CD4-positive, alpha-beta T cell (primary cell): Measurements from ENCODE around the gene NKAIN2. TPM values are rescaled to one million over a fixed set of nuclear protein-coding genes. Genes with fewer than 3 reads are reported as not detected.

Experiments
- ATAC-seq: fragments of 200-7000 bp; cut with Tn5 transposase; one replicate; pipeline ENCODE4 v1.10.0; 2022; ENCODE audit warnings: mild to moderate bottlenecking; ENCODE audit not compliant: poor library complexity
- CTCF ChIA-PET: fragments of 350-600 bp; sonication (Branson Sonifier 250); formaldehyde crosslinking; loops from one replicate; lab custom pipeline; 2021; ENCODE audit warnings: antibody characterized with exemption, inconsistent platforms; lab: Charles Lee
- POLR2A ChIA-PET: fragments of 350-600 bp; sonication (Branson Sonifier 250); formaldehyde crosslinking; loops from one replicate; lab custom pipeline; 2021; ENCODE audit warnings: antibody characterized with exemption, inconsistent platforms; lab: Charles Lee
- DNase-seq, 14 experiments: peaks; one replicate each; pipeline ENCODE4 v3.0.0-alpha.2; 2013 to 2020; ENCODE audit warnings: mixed read lengths in 2 of 14
- H3K27ac ChIP-seq, 2 donors: one replicate each; pipeline versions ENCODE4 v1.5.1 to v1.7.0; 2013; ENCODE audit warnings: low read length in 2 of 2, low read depth in 1 of 2, mild to moderate bottlenecking in 1 of 2
- H3K27me3 ChIP-seq, 2 experiments: 1 replicate in 1 of 2; 2 replicates in 1 of 2; pipeline versions ENCODE4 v1.6.1 to v1.7.0; 2013; ENCODE audit warnings: low read length in 2 of 2, control low read depth in 1 of 2, mild to moderate bottlenecking in 1 of 2, moderate library complexity in 1 of 2; ENCODE audit not compliant: insufficient read depth in 2 of 2, control insufficient read depth in 1 of 2
- H3K36me3 ChIP-seq: one replicate; pipeline ENCODE4 v1.6.1; 2013; ENCODE audit warnings: low read length, control low read depth; ENCODE audit not compliant: insufficient read depth
- H3K4me1 ChIP-seq: one replicate; pipeline ENCODE4 v1.6.1; 2013; ENCODE audit warnings: low read length, control low read depth; ENCODE audit not compliant: insufficient read depth
- H3K4me3 ChIP-seq: one replicate; pipeline ENCODE4 v1.5.1; 2013; ENCODE audit warnings: mild to moderate bottlenecking, low read length, moderate library complexity
- H3K9me3 ChIP-seq, 2 experiments: 1 replicate in 1 of 2; 2 replicates in 1 of 2; pipeline versions ENCODE4 v1.6.1 to v1.7.0; 2013; ENCODE audit warnings: low read length in 2 of 2, mild to moderate bottlenecking in 2 of 2, control low read depth in 1 of 2, moderate library complexity in 1 of 2; ENCODE audit not compliant: control insufficient read depth in 1 of 2, insufficient read depth in 1 of 2
- H3K27ac Mint-ChIP-seq: one replicate; pipeline ENCODE4 v1.8.0; 2020; ENCODE audit warnings: mixed read lengths
- H3K27me3 Mint-ChIP-seq: one replicate; pipeline ENCODE4 v1.8.0; 2021; ENCODE audit warnings: mixed read lengths
- H3K36me3 Mint-ChIP-seq: one replicate; pipeline ENCODE4 v1.8.0; 2021; ENCODE audit warnings: low read depth, mixed read lengths
- H3K4me1 Mint-ChIP-seq: one replicate; pipeline ENCODE4 v1.8.0; 2021; ENCODE audit warnings: low read depth, mixed read lengths
- H3K4me3 Mint-ChIP-seq: one replicate; pipeline ENCODE4 v1.8.0; 2020; ENCODE audit warnings: mild to moderate bottlenecking, mixed read lengths
- H3K9me3 Mint-ChIP-seq: one replicate; pipeline ENCODE4 v1.8.0; 2020; ENCODE audit warnings: mixed read lengths
- intact Hi-C, 2 experiments: fragments of 100-400 bp; cut with DNase I in 1 of 2; cut with micrococcal nuclease in 1 of 2; formaldehyde crosslinking; loops; one replicate each; pipeline versions ENCODE4 v1.15.1 to v1.9.0; 2023 to 2025; cut with DNase I, micrococcal nuclease
- total RNA-seq, 174 experiments: library from RNA in 2 of 174; stranded (reverse) in 2 of 174; gene quantifications; one replicate each; pipeline ENCODE4 v1.2.3 and lab custom pipeline; 2021 to 2026
- TF ChIP-seq, protein P1 (sequence below): fragments of 200-600 bp; IDR thresholded peaks from one replicate; pipeline ENCODE4 v1.8.0; 2022; ENCODE audit warnings: antibody characterized with exemption, mild to moderate bottlenecking

The NKAIN2 gene
- total RNA-seq, 2 experiments from 2014 or later = not detected

DNA sequence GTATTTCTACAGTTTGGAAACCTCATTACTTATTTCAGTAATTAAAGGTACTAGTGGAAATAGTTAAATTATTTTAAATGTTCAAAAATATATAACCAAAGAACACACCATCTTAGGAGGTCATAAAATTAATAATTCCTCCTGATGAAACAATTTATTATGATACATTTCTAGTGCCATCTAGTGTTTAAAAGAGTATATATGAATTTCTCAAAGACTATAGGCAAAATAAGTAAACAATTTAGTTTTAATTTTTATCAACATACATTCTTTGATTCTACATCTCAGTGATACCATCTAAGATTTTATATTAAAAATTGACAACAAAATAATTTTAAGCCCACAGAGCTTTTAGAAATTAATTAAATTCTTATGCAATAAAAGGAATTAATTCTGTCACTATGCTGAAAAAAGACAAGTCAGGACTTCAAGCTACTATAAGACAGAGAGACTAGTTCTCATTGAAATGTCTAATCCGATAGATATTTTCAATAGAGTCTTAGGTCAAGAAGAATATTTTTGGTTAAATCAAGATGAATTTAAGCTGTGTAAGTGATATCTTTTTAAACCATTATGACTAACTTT, 1050.8 kb downstream of the NKAIN2 start:
- POLR2A ChIA-PET = no interaction called here
- Histone ChIP-seq H3K9me3 (no peaks in the 10 kb centered on the region), H3K4me1 (no peaks in the 10 kb centered on the region), H3K27ac (no peak overlapping the region), H3K27me3 (peaks cover 0 to 2% of the 10 kb centered on the region in 2 experiments), H3K4me3 (no peak overlapping the region), H3K36me3 (no peaks in the 10 kb centered on the region)
- no peaks in the 10 kb centered on the region for H3K9me3 Mint-ChIP-seq
- DNase-seq (no peak), ATAC-seq (no peak)
- no peak overlapping the region for H3K27ac Mint-ChIP-seq
- CTCF ChIA-PET = no interaction called here
- intact Hi-C loops = no loop called here
- no peak overlapping the region for H3K4me3 Mint-ChIP-seq
- H3K27me3 Mint-ChIP-seq = no peaks in the 10 kb centered on the region
- TF ChIP-seq, protein P1, sequence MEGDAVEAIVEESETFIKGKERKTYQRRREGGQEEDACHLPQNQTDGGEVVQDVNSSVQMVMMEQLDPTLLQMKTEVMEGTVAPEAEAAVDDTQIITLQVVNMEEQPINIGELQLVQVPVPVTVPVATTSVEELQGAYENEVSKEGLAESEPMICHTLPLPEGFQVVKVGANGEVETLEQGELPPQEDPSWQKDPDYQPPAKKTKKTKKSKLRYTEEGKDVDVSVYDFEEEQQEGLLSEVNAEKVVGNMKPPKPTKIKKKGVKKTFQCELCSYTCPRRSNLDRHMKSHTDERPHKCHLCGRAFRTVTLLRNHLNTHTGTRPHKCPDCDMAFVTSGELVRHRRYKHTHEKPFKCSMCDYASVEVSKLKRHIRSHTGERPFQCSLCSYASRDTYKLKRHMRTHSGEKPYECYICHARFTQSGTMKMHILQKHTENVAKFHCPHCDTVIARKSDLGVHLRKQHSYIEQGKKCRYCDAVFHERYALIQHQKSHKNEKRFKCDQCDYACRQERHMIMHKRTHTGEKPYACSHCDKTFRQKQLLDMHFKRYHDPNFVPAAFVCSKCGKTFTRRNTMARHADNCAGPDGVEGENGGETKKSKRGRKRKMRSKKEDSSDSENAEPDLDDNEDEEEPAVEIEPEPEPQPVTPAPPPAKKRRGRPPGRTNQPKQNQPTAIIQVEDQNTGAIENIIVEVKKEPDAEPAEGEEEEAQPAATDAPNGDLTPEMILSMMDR = no peak
- no peaks in the 10 kb centered on the region for H3K36me3 Mint-ChIP-seq
- H3K4me1 Mint-ChIP-seq = no peaks in the 10 kb centered on the region

DNA sequence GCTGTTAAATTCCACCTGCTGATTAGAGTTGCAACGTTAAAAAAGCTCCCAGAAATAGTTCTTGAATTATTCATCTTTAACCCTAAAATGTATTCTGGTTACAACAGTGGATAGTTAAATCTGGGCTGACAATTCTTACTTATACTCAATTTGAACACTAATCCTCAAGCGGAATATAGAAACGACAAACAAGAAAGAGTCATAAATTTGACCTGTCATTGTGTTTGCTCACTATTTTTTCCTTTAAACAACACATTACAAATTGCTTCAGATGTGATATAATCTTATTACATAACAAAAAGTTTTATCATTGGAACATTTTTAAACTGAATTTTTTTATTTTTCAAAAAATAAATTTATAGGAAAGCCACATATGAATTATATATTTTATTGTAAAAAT, 1054.1 kb downstream of the NKAIN2 start:
- Mint-ChIP-seq H3K27ac (no peak overlapping the region), H3K4me1 (no peaks in the 10 kb centered on the region), H3K36me3 (no peaks in the 10 kb centered on the region), H3K4me3 (no peak overlapping the region), H3K9me3 (no peaks in the 10 kb centered on the region), H3K27me3 (no peaks in the 10 kb centered on the region)
- intact Hi-C loops = no loop called here
- TF ChIP-seq, protein P1 = no peak
- DNase-seq (no peak), ATAC-seq (no peak)
- Histone ChIP-seq H3K27ac (no peak overlapping the region), H3K27me3 (peaks cover 0 to 2% of the 10 kb centered on the region in 2 experiments), H3K4me1 (no peaks in the 10 kb centered on the region), H3K4me3 (no peak overlapping the region), H3K9me3 (no peaks in the 10 kb centered on the region), H3K36me3 (no peaks in the 10 kb centered on the region)
- ChIA-PET CTCF (no interaction called here), POLR2A (no interaction called here)

DNA sequence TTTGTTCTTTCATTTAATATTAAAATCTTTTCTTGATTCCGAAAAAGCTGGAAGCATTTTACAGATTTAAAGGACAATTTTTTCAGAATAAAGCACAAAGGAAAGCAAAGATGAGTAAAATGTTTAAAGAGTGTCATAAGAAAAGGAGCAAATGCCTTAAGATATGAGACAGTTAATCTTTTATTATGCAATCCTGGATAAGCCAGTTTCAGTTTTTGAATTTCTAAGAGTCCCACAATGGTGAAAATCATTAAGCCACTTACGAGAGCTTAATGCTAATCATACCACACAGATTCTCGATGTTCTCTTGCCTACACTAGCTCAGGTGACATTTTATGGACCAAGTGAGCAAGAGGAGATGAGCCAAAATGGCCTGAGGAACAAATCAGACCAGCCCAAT, 1054.9 kb downstream of the NKAIN2 start:
- no peaks in the 10 kb centered on the region for H3K36me3 Mint-ChIP-seq
- ChIA-PET CTCF (no interaction called here), POLR2A (no interaction called here)
- no peak for DNase-seq
- Histone ChIP-seq H3K4me3 (no peak overlapping the region), H3K36me3 (no peaks in the 10 kb centered on the region), H3K4me1 (no peaks in the 10 kb centered on the region), H3K27ac (no peak overlapping the region), H3K9me3 (no peaks in the 10 kb centered on the region), H3K27me3 (peaks cover 0 to 2% of the 10 kb centered on the region in 2 experiments)
- intact Hi-C loops = no loop called here
- H3K27ac Mint-ChIP-seq = no peak overlapping the region
- H3K4me1 Mint-ChIP-seq = no peaks in the 10 kb centered on the region
- no peaks in the 10 kb centered on the region for H3K9me3 Mint-ChIP-seq
- TF ChIP-seq, protein P1 = no peak
- H3K4me3 Mint-ChIP-seq = no peak overlapping the region
- H3K27me3 Mint-ChIP-seq = no peaks in the 10 kb centered on the region
- ATAC-seq = no peak
